ENCODE results near the gene KCNC3.

KCNC3 gene

DNA sequence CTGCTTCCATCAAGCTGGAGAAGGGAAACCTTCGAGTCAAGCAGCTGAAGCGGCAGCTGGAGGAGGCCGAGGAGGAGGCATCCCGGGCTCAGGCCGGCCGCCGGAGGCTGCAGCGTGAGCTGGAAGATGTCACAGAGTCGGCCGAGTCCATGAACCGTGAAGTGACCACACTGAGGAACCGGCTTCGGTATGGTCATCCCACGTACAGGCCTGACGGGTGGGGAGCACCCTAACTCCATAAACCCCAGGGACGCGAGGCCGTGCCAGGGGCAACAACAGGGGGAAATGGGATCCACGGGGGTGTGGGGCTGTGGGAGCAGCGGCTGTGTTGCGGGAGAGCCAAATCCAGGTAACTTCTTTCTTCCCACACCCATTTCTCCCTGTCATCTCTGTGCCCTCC, 20.2 kb downstream of the KCNC3 start:
- no peak overlapping the region for H3K4me2 ChIP-seq (ENCODE audit: low read length)
- no peak for TF ChIP-seq EZH2phosphoT487 (IDR thresholded peaks at IDR 0.05; ENCODE audit: borderline replicate concordance, low read length)
- TF ChIP-seq, protein P1, sequence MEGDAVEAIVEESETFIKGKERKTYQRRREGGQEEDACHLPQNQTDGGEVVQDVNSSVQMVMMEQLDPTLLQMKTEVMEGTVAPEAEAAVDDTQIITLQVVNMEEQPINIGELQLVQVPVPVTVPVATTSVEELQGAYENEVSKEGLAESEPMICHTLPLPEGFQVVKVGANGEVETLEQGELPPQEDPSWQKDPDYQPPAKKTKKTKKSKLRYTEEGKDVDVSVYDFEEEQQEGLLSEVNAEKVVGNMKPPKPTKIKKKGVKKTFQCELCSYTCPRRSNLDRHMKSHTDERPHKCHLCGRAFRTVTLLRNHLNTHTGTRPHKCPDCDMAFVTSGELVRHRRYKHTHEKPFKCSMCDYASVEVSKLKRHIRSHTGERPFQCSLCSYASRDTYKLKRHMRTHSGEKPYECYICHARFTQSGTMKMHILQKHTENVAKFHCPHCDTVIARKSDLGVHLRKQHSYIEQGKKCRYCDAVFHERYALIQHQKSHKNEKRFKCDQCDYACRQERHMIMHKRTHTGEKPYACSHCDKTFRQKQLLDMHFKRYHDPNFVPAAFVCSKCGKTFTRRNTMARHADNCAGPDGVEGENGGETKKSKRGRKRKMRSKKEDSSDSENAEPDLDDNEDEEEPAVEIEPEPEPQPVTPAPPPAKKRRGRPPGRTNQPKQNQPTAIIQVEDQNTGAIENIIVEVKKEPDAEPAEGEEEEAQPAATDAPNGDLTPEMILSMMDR (IDR thresholded peaks at IDR 0.05; ENCODE audit: low read depth, low read length, poor library complexity, severe bottlenecking), result no peak
- H3K27me3 ChIP-seq (ENCODE audit: control insufficient read depth, low read length), result peaks cover 50% of the 10 kb centered on the region
- no peak overlapping the region for H3K27ac ChIP-seq (ENCODE audit: low read depth, low read length)
- no peaks in the 10 kb centered on the region for H3K36me3 ChIP-seq (ENCODE audit: control insufficient read depth, low read length)
- H3K79me2 ChIP-seq (ENCODE audit: control insufficient read depth, low read length), result no peaks in the 10 kb centered on the region
- peaks cover 4% of the 10 kb centered on the region; the same call in 1 of the 2 replicates for H3K4me1 ChIP-seq (ENCODE audit: control insufficient read depth, low read length)
- H3K9me3 ChIP-seq (ENCODE audit: control insufficient read depth, insufficient read depth, low read length), result no peaks in the 10 kb centered on the region
- no peaks in the 10 kb centered on the region for H3K9me2 ChIP-seq (replicated peaks; ENCODE audit: control insufficient read depth, low read length)
- H4K20me1 ChIP-seq (ENCODE audit: control insufficient read depth, insufficient read depth, low read depth, low read length), result no peaks in the 10 kb centered on the region; the same call in 1 of the 2 replicates
- no peaks in the 10 kb centered on the region; the same call in 1 of the 2 replicates for H3F3A ChIP-seq (ENCODE audit: control insufficient read depth, insufficient read depth)
- H3K4me3 ChIP-seq (ENCODE audit: low read length), result no peak overlapping the region

DNA sequence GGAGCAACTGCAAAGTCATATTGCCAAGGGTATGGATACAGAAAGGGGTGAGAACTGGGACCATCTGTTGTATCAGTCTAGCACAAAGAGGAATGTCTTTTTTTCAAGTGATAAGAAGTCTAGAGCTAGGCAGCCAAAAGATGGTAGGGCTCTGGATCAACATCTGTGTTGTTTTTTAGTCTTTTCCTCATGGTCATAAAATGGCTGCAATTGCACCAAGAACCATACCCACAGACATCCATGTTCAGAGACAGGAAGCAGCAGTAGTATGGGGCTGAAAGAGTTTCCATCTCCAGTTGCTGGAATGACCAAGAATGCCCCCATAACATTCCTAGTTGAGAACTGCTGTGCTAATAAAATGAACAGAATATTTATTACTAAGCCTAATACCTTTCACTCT, 25.6 kb downstream of the KCNC3 start:
- no peaks in the 10 kb centered on the region for H3K9me3 ChIP-seq (ENCODE audit: control insufficient read depth, insufficient read depth, low read length)
- TF ChIP-seq EZH2phosphoT487 (IDR thresholded peaks at IDR 0.05; ENCODE audit: borderline replicate concordance, low read length), result no peak
- TF ChIP-seq, protein P1 (IDR thresholded peaks at IDR 0.05; ENCODE audit: low read depth, low read length, poor library complexity, severe bottlenecking), result no peak
- no peaks in the 10 kb centered on the region for H3F3A ChIP-seq (ENCODE audit: control insufficient read depth, insufficient read depth)
- H3K4me2 ChIP-seq (ENCODE audit: low read length), result no peak overlapping the region
- H3K27ac ChIP-seq (ENCODE audit: low read depth, low read length), result no peak overlapping the region
- H4K20me1 ChIP-seq (ENCODE audit: control insufficient read depth, insufficient read depth, low read depth, low read length), result no peaks in the 10 kb centered on the region; the same call in 1 of the 2 replicates
- H3K4me1 ChIP-seq (ENCODE audit: control insufficient read depth, low read length), result no peaks in the 10 kb centered on the region
- no peaks in the 10 kb centered on the region for H3K36me3 ChIP-seq (ENCODE audit: control insufficient read depth, low read length)
- peaks cover 26% of the 10 kb centered on the region for H3K27me3 ChIP-seq (ENCODE audit: control insufficient read depth, low read length)
- no peaks in the 10 kb centered on the region for H3K9me2 ChIP-seq (replicated peaks; ENCODE audit: control insufficient read depth, low read length)
- no peak overlapping the region for H3K4me3 ChIP-seq (ENCODE audit: low read length)
- H3K79me2 ChIP-seq (ENCODE audit: control insufficient read depth, low read length), result no peaks in the 10 kb centered on the region

DNA sequence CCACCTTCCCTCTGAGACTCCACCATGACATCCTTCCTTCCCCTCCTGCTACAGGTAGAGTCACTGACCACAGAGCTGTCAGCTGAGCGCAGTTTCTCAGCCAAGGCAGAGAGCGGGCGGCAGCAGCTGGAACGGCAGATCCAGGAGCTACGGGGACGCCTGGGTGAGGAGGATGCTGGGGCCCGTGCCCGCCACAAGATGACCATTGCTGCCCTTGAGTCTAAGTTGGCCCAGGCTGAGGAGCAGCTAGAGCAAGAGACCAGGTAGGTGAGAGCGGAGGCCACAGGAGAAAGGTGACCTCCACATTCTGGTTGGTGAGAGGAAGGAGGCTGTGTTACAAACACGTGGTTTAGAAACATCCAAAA, 27.6 kb downstream of the KCNC3 start:
- no peaks in the 10 kb centered on the region for H3K79me2 ChIP-seq (ENCODE audit: control insufficient read depth, low read length)
- H3K27me3 ChIP-seq (ENCODE audit: control insufficient read depth, low read length), result peaks cover 14% of the 10 kb centered on the region
- no peaks in the 10 kb centered on the region for H3F3A ChIP-seq (ENCODE audit: control insufficient read depth, insufficient read depth)
- H3K4me3 ChIP-seq (ENCODE audit: low read length), result no peak overlapping the region
- H3K4me1 ChIP-seq (ENCODE audit: control insufficient read depth, low read length), result peaks cover 7% of the 10 kb centered on the region
- H3K9me2 ChIP-seq (replicated peaks; ENCODE audit: control insufficient read depth, low read length), result no peaks in the 10 kb centered on the region
- no peaks in the 10 kb centered on the region for H3K36me3 ChIP-seq (ENCODE audit: control insufficient read depth, low read length)
- no peak overlapping the region for H3K4me2 ChIP-seq (ENCODE audit: low read length)
- H4K20me1 ChIP-seq (ENCODE audit: control insufficient read depth, insufficient read depth, low read depth, low read length), result no peaks in the 10 kb centered on the region
- no peak for TF ChIP-seq EZH2phosphoT487 (IDR thresholded peaks at IDR 0.05; ENCODE audit: borderline replicate concordance, low read length)
- TF ChIP-seq, protein P1 (IDR thresholded peaks at IDR 0.05; ENCODE audit: low read depth, low read length, poor library complexity, severe bottlenecking), result no peak
- H3K9me3 ChIP-seq (ENCODE audit: control insufficient read depth, insufficient read depth, low read length), result no peaks in the 10 kb centered on the region
- no peak overlapping the region for H3K27ac ChIP-seq (ENCODE audit: low read depth, low read length)

Measured in DOHH2 (cell line).